Nucleus accumbens (tissue), 56 donors: ENCODE measurements around the gene LRRC19.
A peak's percentile ranks its signal among the peaks of the same experiment; 100 is the strongest.

Experiments used
- DNase-seq, 56 donors: peaks; one replicate each; lab custom pipeline; 2025; lab: John Stamatoyannopoulos, UW

The LRRC19 gene

DNA sequence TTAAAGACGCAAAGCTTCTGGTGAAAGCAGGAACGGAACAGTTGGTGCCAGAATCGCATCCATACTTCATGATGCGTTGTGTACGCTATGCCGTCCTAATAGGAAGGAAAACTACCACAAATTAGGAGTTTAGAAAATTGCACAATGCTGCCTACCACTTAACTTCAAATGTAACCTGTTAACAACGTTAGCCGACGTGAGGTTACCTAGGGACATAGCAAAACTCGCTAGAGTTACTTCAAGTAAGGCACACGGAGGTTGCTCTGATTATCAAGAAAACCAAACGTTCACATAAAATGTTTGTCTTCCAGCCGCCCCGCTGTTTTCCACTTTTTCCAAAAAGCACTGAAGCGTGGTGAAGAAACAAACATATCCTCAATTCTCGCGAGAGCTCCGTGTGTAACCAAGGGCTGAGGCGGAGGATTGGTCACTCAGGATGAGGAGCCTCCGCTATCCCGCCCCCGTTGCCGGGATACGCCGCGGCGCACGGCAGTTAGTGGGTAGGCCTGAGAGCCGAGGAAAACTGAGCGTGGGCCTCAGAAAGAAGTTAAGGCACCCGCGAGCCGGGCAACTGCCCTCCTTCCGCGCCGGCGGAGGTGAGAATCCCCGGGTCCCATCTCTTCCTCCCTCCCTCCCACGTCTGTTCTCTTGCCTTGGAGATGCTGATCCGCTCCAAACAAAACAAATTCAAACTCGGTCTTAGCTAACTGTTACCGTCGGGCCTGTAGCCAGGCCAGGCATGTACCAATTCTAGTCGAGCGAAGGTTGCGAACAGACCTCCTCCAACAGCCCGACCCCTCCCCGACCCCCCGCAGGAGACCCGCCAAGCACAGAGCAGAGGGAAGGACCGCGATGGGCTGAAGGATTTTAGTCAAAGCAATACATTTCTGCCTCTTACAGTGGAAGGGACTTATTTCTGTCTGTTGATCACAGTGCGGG lies 49.3 kb downstream of the LRRC19 start, which contains the start of gene IFT74:
Gene IFT74 (plus strand): TSS at position 492 of the 939 bp plus-strand sequence. CDS start 5,556 bp downstream, outside the sequence.
- DNase-seq: peak; percentile 44 to 98 (median 92)

DNA sequence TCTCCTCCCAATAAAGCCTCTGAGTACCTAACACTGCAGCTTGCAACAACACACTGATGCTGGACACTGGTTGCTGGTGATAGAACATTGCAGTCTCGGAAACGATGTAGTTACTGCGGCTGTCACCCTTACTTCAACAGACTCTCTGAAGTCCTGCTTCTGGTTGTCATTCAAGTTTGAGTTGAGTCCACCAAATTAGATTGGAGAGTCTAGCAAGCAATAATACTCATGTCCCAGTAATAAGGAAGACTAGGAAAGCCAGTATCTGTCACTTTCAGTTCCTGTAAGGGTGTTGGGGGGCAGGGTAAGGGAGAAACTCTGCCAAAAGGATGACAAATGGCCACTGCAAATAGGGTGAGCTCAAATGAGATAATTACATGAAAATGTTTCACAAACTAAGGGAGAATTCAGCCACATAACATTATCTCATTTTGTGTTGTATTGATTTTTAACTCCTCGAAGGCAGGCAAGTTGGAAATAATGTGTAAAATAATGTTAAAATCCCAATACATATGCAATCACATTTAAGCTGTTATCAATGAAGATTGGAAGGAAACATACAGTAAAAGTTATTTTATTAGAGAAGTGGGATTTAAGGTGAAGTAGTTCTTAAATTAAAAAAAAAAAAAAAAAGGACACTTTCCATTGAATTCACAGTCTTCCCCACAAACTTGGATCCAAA lies 50.1 kb downstream of the LRRC19 start:
- DNase-seq: peak in 18 of 56 donors; percentile 1 to 55 (median 6)

- no peak for DNase-seq
These were observed 51.4 kb downstream of the LRRC19 start for GRCh38 chr9:26954050-26954508.

- no peak for DNase-seq
These were observed 53.7 kb downstream of the LRRC19 start for GRCh38 chr9:26951794-26952193.

GRCh38 chr9:26950521-26950920 lies 55.0 kb downstream of the LRRC19 start:
- DNase-seq: no peak

GRCh38 chr9:26949637-26950069 lies 55.8 kb downstream of the LRRC19 start:
- no peak for DNase-seq

DNA sequence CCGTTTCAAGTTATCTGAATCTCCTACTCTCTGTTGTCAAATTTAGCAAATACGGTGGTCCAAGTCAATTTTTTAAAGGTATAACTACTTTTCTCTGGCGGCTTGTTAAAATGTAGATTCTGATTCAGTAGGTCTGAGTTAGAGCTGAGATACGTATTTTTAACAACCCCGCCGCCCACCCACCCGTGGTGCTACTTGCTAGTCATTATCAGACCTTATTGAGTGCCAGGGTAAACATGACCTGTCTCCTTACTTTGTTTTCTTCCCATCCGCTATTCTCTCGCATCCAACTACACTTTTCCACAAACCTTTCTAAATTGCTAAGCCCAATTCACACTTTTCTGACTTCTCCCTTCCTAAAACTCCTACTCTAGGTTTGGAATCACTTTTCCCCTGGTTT lies 57.7 kb downstream of the LRRC19 start:
- DNase-seq: no peak

DNA sequence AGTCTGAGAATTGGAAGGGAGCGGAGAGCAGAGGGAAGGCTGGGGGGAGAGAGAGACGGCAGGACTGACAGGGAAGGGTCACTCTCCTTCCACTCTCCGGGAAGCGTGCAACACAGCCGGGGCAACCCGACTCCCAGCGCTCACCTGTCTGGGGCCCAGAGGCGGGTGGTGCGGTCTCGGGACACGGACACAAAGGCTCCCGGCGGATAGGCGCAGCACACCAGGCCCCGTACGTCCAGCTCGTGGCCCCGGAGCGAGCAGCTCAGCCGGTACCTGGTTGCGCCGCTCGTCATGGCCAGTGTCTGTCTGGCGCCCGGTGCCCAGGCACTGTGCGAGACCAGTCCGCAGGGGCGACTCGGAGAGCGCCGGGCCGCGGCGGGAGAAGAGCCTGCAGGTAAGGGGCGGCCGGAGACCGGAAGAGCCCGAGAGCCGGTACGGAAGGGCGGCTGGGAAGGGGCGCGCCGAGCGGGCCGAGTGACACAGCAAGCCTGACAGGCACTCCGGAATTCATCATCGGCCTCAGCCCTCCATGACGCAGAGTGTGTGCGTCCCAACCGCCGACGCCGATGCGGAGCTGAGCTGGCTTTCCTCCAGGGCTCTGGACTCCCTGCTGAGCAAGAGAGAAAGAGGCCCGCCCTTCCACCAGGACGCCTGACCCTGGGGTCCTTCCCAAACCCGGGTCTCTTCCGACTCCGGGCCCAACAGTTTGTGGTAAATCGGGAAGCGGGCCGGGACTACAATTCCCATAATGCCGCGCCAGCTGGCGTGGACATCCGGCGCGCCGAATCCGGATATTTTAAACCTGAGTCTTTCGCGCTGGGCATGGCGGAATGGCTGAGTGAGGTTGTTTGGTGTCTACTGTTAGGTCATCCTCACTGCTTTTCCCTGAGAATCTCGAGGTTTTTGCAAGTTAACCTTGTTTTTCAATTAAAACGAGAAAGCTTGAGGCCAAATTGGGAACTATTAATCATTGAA lies 58.4 kb downstream of the LRRC19 start, which contains the start of gene PLAA:
Gene PLAA (minus strand): TSS at position 490 of the 975 bp plus-strand sequence. CDS start 197 bp downstream, at position 293.
- DNase-seq: peak; percentile 34 to 97 (median 90)

DNA sequence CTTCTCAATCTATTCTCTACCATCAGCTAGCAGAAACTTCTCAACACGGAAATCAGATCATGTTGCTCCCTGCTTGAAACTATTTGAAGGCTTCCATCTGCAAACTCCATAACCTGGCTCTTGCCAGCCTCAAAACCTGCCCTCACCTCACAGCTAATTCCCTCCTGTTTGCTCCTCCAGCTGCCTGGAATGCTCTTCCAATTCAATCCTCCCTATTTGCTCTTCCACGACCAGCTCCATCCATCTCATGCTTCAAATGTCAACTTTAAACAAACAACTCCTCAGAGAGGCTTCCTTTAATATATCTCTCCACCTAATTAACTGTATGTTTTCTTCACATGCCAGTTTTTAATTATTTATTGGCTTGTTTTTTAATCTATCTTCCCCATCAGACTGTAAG lies 59.9 kb downstream of the LRRC19 start:
- no peak for DNase-seq
